HG03558 (cell line): ENCODE data around the gene GPR183.
"Not testable (repeated sequence)": the region's sequence is repeated elsewhere in the genome, so short reads cannot be mapped to it uniquely, and the experiment has no call there.

Experiments used
- ATAC-seq: cut with Tn5 transposase; IDR thresholded peaks from one replicate; pipeline ENCODE4 v1.9.1; 2021; ENCODE audit warnings: moderate number of reproducible peaks; ENCODE audit not compliant: unreplicated experiment; ENCODE audit errors: extremely low read depth

GPR183 gene

GRCh38 chr13:99254830-99255229 is 52.4 kb downstream of the GPR183 start:
- ATAC-seq = no peak

DNA sequence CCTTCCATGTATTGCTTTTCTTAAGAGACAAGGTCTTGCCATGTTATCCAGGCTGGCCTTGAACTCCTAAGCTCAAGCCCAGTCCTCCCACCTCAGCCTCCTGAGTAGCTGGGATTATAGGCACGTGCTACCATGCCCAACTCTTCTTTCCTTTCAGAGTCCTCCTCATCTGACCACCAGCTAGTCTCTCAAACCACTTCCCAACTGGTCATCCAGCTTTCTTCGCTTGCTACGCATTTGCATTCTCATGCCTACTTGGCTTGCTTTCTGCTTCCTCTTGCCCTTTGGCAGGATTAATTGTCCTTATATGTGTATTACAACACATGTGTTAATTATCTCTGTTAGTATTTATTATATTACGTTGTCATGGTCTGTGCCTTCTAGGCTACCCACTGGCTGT is 55.3 kb downstream of the GPR183 start:
- ATAC-seq = no peak

DNA sequence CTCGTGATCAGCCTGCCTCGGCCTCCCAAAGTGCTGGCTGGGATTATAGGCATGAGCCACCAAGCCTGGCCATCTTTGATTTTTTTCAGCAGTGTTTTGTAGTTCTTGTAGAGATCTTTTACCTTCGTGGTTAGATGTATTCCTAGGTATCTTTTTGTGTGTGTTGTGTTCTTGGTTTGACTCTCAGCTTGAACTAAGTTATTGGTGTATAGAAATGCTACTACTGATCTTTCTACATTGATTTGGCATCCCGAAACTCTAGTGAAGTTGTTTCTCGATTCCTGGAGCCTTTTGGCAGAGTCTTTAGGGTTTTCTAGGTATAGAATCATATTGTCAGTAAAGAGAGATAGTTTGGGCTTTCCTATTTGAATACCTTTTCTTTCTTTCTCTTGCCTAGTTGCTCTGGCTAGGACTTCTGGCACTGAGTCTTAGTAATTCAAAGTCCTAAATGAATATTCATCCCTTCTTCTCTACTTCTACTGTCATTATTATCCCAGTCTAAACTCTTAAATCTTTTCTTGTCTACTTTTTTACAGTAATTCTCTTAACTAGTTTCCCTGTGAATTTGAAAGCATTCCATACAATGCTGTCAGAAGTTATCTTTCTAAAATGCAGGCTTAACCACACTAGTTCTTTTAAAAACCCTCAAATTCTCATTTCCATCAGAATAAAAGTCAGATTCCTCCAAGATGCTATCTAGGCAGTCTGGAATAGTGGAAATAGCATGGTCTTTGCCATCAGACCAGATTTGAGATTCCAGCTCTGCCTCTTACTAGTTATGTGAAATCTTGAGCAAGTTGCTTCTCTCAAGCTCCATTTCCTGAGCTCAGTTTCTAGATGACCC is 56.0 kb downstream of the GPR183 start:
- ATAC-seq = no peak

DNA sequence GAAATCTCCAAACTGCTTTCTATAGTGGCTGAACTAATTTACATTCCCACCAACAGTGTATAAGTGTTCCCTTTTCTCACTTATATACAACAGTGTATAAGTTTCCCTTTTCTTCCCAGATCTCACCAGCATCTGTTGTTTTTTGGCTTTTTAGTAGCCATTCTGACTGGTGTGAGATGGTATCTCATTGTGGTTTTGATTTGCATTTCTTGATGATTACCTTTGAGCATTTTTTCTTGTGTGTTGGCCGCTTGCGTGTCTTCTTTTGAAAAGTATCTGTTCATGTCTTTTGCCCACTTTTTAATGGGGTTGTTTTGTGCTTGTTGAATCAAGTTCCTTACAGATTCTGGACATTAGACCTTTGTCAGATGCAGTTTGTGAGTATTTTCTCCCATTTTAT is 57.6 kb downstream of the GPR183 start:
- not testable (repeated sequence) for ATAC-seq

DNA sequence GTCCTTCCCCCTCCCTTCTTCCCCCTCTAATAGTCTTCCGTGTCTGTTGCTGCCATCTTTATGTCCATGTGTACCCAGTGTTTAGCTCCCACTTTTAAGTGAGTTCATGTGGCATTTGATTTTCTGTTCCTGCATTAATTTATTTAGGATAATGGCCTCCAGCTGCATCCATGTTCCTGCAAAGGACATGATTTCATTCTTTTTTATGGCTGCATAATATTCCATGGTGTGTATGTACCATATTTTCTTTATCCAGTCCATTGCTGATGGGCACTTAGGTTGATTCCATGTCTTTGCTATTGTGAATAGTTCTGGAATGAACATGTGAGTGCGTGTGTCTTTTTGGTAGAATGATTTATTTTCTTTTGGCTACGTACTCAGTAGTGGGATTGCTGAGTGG is 58.0 kb downstream of the GPR183 start:
- ATAC-seq = not testable (repeated sequence)

DNA sequence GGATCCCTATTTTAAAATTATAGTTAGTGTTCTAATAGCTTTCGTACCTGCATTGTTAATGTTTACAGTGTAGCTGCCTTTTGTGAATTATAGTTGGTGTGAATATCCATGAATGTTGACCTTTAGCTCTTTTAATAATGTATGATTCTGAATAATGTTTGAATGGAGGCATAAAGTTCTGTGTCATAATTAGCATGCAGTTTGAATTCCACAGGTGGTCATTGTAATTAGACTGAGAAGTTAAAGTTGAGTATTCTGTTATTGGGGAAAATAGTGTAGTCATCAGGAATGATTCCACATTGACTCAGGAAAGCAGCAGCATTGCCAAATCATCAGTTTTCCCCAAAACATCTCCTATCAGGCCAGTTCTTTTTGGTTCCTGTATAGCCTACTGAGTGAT is 61.1 kb downstream of the GPR183 start:
- ATAC-seq = no peak
